Psoas muscle (tissue), 8 donors: ENCODE results near the gene GRIA1. TPM values are rescaled to one million over a fixed set of nuclear protein-coding genes. Genes with fewer than 3 reads are reported as not detected.

Source experiments
- ATAC-seq, 4 donors: fragments of 200-7000 bp; cut with Tn5 transposase; one replicate each; pipeline ENCODE4 v1.9.1; 2020; ENCODE audit warnings: moderate library complexity in 3 of 4, mild to moderate bottlenecking in 2 of 4
- DNase-seq, 2 donors: peaks; one replicate each; pipeline ENCODE4 v3.0.0-alpha.2; 2020
- H3K27ac ChIP-seq: fragments of 200-600 bp; one replicate; pipeline ENCODE4 v1.8.0; 2022
- H3K27me3 ChIP-seq, 3 donors: fragments of 200-600 bp in 1 of 3; one replicate each; pipeline versions ENCODE4 v1.6.1 to v1.8.0; 2013 to 2022; ENCODE audit warnings: low read length in 2 of 3, mild to moderate bottlenecking in 2 of 3, moderate library complexity in 1 of 3; ENCODE audit not compliant: insufficient read depth in 3 of 3
- H3K36me3 ChIP-seq, 2 donors: fragments of 200-600 bp in 1 of 2; one replicate each; pipeline versions ENCODE4 v1.6.1 to v1.8.0; 2013 to 2022; ENCODE audit warnings: low read depth in 1 of 2, mild to moderate bottlenecking in 1 of 2, moderate library complexity in 1 of 2; ENCODE audit not compliant: insufficient read depth in 1 of 2
- H3K4me1 ChIP-seq: fragments of 200-600 bp; one replicate; pipeline ENCODE4 v1.8.0; 2022
- H3K4me3 ChIP-seq: fragments of 200-600 bp; one replicate; pipeline ENCODE4 v1.8.0; 2022; ENCODE audit warnings: mild to moderate bottlenecking
- H3K9me3 ChIP-seq: fragments of 200-600 bp; one replicate; pipeline ENCODE4 v1.8.0; 2022
- CTCF ChIP-seq: fragments of 200-600 bp; IDR thresholded peaks from one replicate; pipeline ENCODE4 v1.8.0; 2022; ENCODE audit warnings: antibody characterized with exemption
- WGBS, 3 donors: extraction: QIAGEN DNeasy Blood & Tissue Kit; methylation state at CpG; one replicate each; pipeline versions ENCODE4 v1.1.6 to v1.1.7; 2013; 5-methylcytosine and 5-hydroxymethylcytosine counted together
- intact Hi-C, 2 donors: fragments of 100-400 bp; cut with DNase I; formaldehyde crosslinking; loops; one replicate each; pipeline versions ENCODE4 v1.11.0 to v1.14.2; 2022
- polyA plus RNA-seq, 3 donors: library from polyadenylated mRNA; stranded (reverse); fragments of 200-250 nt; gene quantifications; one replicate each; pipeline ENCODE4 v1.2.3, GENCODE V29; 2013
- total RNA-seq, 4 donors: library from RNA; stranded (reverse); fragmentation: NEBNext Ultra II Directional in 2 of 4; extraction: Animal tissue kit (Norgen Biotek cat#: 25700) in 2 of 4; gene quantifications; one replicate each; pipeline versions ENCODE4 v1.2.1 to v1.2.4, GENCODE V29; 2021 to 2023
- donor health status: healthy with polysubstance abuse.
- donor health status: DM: no; HTN: no; CAD: no; lungs with moderate emphysema.
- donor health status: Bipolar disorder and iron deficiency.
- donor health status: healthy.
- donor health status: DM: yes; HTN: yes; CAD: no.
- donor health status: DM: no; HTN: no; CAD: no.
- donor health status: DM: no; HTN: no; CAD: no.
- donor health status: DM: yes; HTN: yes; CAD: no.

The GRIA1 gene
- total and polyA plus RNA-seq, 7 donors = 0.03 to 0.49 (median 0.28) TPM; not detected in 2

- intact Hi-C loops = no loop called here
- Histone ChIP-seq H3K4me3 (no peak overlapping the region), H3K27ac (no peak overlapping the region), H3K36me3 (no peaks in the 10 kb centered on the region), H3K27me3 (peaks cover 0 to 3% (median 0%) of the 10 kb centered on the region in 3 donors), H3K9me3 (no peaks in the 10 kb centered on the region), H3K4me1 (no peaks in the 10 kb centered on the region)
- TF ChIP-seq CTCF = no peak
- DNase-seq (no peak), ATAC-seq (no peak)
- WGBS, 3 donors = 81 to 90% (median 89%) methylated on average over 3 of the region's 3 CpGs
Observed at GRCh38 chr5:153712946-153713345, 222.5 kb downstream of the GRIA1 start.

DNA sequence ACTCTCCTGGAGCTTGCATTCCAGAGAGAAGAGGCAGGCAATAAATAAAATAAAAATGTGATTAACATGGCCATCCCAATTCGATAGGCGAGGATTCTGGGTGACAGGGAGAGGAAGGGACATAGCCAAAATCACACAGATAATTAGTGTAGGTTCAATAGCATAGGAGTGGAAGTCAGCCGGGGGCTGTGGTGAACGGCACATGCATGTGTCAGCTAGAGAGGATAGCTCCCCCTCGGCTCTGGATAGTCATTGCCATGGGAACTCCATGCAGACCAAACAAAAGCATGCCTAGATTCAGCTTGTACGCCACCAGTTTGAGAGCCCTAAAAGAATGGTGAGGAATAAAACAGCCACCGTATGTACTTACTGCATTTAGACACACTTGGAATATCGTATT, 223.5 kb downstream of the GRIA1 start:
- intact Hi-C loops = no loop called here
- Histone ChIP-seq H3K9me3 (no peaks in the 10 kb centered on the region), H3K27me3 (peaks cover 0 to 3% (median 0%) of the 10 kb centered on the region in 3 donors), H3K4me3 (no peak overlapping the region), H3K27ac (no peak overlapping the region), H3K4me1 (no peaks in the 10 kb centered on the region), H3K36me3 (no peaks in the 10 kb centered on the region)
- TF ChIP-seq CTCF = no peak
- ATAC-seq = no peak
- no peak for DNase-seq
- 69 to 76% (median 75%) methylated on average over 8 of the region's 8 CpGs for WGBS, 3 donors

DNA sequence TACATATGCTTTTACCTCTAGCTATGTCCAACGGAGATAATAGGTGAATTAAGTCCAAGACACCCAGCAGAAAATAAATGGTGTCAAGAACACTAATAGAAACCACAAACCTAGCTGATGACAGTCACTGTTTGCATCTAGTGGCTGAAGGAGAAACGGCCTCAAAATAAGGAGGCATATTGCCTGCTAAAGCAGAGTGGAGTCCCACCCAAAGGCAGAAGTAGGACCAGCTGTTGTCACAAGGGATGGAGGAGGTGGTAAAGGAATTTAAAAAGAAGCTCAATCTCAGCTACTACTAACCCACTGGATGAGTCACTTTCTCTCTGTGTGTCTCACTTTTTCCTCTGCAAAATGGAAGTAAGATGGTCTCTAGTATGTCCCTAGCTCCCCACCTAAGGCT, 224.3 kb downstream of the GRIA1 start:
- no peak for TF ChIP-seq CTCF
- no peak overlapping the region for H3K27ac ChIP-seq
- peaks cover 0 to 3% (median 0%) of the 10 kb centered on the region in 3 donors for H3K27me3 ChIP-seq
- WGBS, 3 donors = 64 to 72% (median 67%) methylated on average over 2 of the region's 2 CpGs
- intact Hi-C loops = no loop called here
- no peak for DNase-seq
- H3K4me1 ChIP-seq = no peaks in the 10 kb centered on the region
- H3K36me3 ChIP-seq = no peaks in the 10 kb centered on the region
- no peaks in the 10 kb centered on the region for H3K9me3 ChIP-seq
- no peak for ATAC-seq
- H3K4me3 ChIP-seq = no peak overlapping the region

- H3K4me3 ChIP-seq = no peak overlapping the region
- WGBS, 3 donors = 95 to 97% (median 96%) methylated on average over 3 of the region's 3 CpGs
- no peak overlapping the region for H3K27ac ChIP-seq
- intact Hi-C loops = no loop called here
- H3K9me3 ChIP-seq = no peaks in the 10 kb centered on the region
- H3K36me3 ChIP-seq = no peaks in the 10 kb centered on the region
- no peak for TF ChIP-seq CTCF
- no peaks in the 10 kb centered on the region for H3K4me1 ChIP-seq
- peaks cover 0 to 3% (median 0%) of the 10 kb centered on the region in 3 donors for H3K27me3 ChIP-seq
- DNase-seq (no peak), ATAC-seq (no peak)
Observed at GRCh38 chr5:153717287-153717686, 226.8 kb downstream of the GRIA1 start.

- no peaks in the 10 kb centered on the region for H3K27me3 ChIP-seq
- H3K4me3 ChIP-seq = no peak overlapping the region
- TF ChIP-seq CTCF = no peak
- WGBS, 3 donors = 42 to 55% (median 54%) methylated on average over 1 of the region's 1 CpG
- no peak overlapping the region for H3K27ac ChIP-seq
- ATAC-seq (no peak), DNase-seq (no peak)
- H3K4me1 ChIP-seq = no peaks in the 10 kb centered on the region
- intact Hi-C loops = no loop called here
- H3K36me3 ChIP-seq = no peaks in the 10 kb centered on the region
- H3K9me3 ChIP-seq = no peaks in the 10 kb centered on the region
Observed at GRCh38 chr5:153718713-153719112, 228.2 kb downstream of the GRIA1 start.
